ENCODE results near the gene IL1RL1. TPM values are rescaled to one million over a fixed set of nuclear protein-coding genes. Genes with fewer than 3 reads are reported as not detected.
"Not testable (repeated sequence)": the region's sequence is repeated elsewhere in the genome, so short reads cannot be mapped to it uniquely, and the experiment has no call there.

Gene IL1RL1
- total RNA-seq, 1 experiment from 2014 or later: not detected

- no peak for DNase-seq (ENCODE audit: low spot score)
These were observed 19.9 kb upstream of the IL1RL1 start for GRCh38 chr2:102291319-102292075.

DNA sequence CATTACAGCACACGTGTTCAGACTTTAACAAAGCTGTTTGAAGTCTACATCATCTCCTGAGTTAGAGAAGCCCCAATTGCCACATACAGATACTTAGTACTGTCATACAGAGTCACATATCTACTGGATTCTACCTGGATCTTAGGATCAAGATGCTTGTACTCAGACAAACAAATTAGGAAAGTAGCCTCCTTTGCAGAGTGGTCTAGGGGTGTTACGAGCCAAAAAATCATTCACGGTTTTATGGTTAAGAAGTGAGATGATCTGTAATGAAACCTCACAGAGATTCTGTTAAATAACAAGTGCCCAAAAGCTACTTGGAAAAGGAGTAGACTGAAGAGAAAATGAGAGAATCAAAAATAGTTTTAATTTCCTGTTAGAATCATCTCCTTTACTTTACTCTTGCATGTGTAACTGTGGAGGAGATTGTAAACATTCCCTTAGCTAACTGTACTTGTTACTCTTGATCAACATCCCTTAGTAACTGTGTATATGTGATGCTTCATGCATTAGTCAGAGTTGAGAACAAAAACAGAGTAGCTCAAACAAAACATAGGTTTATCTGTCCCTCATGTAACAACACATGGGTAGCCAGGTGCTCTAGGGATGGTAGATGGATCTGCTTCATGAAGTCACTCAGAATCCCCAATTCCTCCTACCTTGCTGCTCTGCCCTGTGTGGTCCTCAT lies 16.4 kb upstream of the IL1RL1 start:
- DNase-seq (ENCODE audit: low spot score): no peak

DNA sequence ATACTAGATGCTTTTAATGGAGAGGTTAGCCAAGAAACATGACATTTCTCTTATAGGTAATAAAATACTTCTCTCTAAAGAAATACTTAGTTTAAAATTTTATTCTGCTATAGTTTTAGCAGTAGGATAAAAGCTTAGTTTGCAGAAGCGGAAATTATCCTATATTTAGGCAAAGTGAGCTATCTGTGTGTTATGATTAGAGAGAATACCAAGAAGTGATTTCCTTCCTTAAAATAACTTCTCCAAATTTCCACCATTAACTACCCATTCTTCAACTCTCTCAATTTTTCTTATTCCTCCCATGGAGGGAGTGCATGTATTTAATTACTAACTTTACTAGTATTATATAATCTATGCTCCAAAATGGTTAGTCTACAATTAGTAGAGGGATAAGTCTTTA lies 15.8 kb upstream of the IL1RL1 start:
- DNase-seq (ENCODE audit: low spot score): no peak

DNA sequence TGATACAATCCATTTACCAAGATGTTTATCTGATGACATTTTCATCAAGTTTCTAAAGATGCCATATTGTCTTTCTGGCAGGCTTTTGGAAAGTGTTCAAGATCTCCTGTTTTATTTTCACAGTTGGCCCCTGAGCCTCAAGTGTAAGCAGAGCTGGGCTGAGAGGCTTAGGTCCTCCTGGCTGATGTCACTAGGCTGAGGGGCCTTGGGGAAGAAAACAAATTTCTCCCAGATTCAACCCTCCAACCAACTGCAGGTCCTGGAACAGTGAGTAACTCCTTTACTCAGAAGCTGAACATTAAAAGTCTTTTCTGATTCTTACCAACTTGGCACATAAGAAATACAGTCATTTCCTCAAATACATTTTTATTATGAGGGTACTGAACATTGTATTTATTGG lies 14.9 kb upstream of the IL1RL1 start:
- DNase-seq (ENCODE audit: low spot score): no peak

- DNase-seq (ENCODE audit: low spot score): no peak
These were observed 13.5 kb upstream of the IL1RL1 start for GRCh38 chr2:102297891-102298290.

DNA sequence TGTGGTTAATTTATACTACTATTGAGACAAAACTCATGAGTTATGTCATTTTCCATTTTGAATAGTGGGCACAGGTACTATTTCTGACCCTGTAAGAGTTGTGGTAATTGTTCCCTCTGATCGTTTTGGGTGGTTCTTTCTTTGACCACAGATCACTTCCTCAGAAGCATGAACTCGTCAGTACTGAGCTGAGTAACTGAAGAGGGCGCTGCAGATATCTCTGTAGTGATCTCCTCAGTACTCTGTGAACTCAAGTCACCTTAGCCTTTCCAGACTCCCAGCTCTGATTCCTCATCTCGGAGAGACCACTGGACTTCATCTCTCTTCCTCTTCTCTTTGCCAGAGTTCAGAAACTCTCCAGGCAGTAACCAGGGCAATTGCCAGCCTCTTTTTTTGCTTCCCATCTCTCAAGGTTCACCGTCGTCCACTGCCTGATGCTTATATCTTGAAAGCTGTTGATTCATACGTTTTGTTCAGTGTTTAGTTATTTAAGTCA lies 9.4 kb upstream of the IL1RL1 start:
- peak; percentile 41 for DNase-seq (ENCODE audit: low spot score)

GRCh38 chr2:102302458-102302857 lies 8.9 kb upstream of the IL1RL1 start:
- DNase-seq (ENCODE audit: low spot score): no peak

GRCh38 chr2:102303589-102303988 lies 7.8 kb upstream of the IL1RL1 start:
- no peak for DNase-seq (ENCODE audit: low spot score)

DNA sequence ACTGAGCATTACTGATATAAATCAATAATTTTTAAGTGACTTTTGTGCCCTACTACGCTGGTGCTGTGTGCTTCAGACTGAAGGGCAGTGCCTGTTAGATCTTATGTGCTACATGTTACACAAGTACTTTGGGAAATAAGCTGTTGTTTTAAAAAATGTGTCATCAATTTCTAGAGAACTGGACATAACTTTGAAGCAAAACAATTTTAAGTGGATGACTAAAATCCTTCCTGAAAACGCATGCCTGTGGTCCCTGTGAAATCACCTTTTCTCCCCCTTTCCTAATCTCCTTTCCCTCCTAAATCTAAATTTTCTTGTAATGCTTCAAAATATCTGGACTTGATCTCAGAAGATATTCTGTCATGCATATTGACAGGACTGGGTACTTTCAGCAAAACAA lies 7.1 kb upstream of the IL1RL1 start:
- no peak for DNase-seq (ENCODE audit: low spot score)

DNA sequence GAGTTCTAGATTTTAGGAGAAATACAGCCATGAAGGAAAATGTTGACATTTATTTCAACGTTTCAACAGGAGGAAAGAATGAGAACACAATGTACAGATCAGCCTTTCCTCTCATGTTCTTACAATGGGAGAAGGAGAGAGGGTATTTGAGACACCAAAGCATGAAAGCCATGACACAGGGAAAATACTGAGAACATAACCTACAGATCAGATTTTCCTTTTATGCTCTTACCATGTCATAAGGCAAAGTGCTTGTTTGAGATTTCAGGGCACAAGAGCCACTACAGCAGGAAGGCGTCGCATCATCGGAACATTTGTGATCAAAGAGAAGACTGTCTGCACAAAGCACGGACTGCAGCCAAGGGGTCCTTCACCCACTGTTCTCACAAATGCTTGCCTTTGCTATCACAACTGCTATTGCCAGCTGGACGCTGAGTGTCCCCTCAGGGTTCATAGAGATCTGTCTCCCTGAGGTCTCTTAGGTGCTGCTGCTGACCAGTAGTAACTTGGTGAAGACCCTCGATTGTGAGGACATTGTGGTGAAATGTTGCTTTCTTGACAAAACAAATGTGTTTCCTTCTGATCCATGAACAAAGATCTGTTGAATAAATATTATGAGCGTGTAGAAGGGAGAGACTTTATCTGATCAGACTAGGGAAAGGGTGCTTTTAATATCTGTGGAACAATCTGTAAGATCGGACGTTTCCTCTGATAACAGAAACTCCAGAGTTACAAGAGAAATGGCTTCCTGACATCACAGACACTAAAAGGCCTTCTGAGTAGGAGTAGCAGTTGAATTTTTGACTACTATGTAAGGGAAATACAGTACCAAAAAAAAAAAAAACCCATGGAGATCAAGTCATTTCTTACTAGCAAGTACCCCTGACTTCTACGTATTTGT lies 6.4 kb upstream of the IL1RL1 start:
- DNase-seq (ENCODE audit: low spot score): no peak

DNA sequence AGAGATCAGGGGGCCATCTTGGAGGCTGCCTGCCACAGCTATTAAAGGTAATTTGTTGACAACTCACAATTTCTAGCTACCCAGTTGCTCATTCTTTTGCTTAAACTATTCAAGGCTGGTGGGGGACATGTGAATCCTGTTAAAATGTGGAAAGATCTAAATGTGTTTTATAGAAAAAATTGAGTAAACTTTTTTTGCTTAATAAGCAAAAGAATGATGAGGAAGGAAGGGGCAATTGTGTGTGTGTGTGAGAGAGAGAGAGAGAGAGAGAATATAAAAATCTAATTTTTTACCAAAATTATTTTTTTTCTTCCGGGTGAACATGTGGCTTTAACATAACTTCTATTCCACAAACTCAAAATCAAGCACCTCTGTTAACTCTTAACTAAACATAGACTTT lies 5.2 kb upstream of the IL1RL1 start:
- no peak for DNase-seq (ENCODE audit: low spot score)

DNA sequence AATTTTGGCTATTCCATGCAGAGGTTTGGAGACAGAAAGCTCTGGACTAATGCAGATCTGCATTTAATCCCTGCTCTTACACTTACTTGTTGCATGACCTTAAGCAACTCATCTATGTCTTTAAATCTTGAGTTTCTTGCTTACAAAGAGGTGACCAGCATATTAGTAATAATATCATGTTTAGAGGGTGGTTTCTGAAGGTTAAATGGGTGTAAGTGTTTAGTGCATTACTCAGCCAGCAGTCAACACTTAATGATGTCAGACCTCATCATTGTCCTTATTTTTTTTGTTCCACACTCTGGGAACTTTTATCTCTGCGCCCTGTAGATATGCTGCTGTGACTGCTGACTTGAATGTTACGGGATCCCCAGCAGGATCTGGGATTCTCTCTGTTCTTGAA lies 1.7 kb downstream of the IL1RL1 start:
- no peak for DNase-seq (ENCODE audit: low spot score)

GRCh38 chr2:102313471-102313870 lies 2.1 kb downstream of the IL1RL1 start:
- no peak for DNase-seq (ENCODE audit: low spot score)

DNA sequence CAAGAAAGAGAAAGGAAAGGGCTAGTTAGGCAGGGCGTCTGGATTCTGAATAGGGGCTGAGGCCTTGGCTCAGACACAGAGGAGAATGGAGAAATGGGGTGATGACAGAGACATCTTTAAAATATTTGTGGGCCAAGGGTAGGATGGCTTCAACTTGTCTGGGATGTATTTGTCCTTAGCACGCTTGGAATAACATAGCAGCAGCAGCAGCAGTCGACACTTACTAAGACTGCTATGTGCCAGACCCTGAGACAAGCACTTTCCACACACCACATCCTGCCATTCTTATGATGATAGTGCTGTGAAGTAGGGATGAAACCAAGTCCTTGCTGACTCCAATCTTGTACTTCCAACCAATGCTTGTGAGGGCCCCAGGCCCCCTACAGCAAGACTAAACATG lies 2.6 kb downstream of the IL1RL1 start:
- no peak for DNase-seq (ENCODE audit: low spot score)

DNA sequence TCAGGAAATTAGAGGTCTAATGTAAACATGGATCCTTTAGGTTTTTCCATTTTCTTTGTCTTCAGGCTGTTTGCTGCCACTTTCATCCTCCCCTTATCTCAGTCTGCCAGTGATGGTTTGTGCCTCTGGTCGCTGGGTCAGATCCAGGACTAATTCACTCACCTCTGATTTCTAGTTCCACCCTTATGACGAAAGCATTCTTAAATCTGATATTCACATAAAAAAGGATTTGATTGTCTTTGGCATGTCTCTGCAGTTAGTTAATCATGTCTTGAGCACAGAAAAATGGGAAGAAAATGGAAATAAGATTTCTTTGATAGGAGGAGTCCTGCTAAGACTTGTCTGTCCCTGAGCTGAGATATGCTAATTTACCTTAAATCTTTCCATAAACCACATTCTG lies 4.6 kb downstream of the IL1RL1 start:
- DNase-seq (ENCODE audit: low spot score): no peak

- peak; percentile 41 for DNase-seq (ENCODE audit: low spot score)
These were observed 6.4 kb downstream of the IL1RL1 start for GRCh38 chr2:102317715-102318114.

DNA sequence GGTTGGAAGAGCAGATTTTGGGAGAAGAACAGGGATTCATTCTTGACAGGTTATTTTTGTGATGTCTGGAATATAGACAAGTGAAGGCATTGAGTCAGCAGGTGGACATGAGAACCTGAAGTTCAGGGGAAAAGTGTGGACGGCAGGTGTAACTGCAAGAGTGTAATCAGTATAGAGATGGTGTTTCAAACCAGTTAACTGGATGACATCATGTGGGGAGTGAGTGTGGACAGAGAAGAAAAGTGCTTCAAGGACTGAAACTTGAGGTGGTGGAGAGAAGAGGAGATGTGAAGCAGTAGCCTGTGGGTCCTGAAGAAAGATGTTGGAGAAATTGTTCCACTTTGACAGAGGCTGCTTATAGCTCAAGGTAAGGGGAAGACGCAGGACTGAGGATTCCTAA lies 7.1 kb downstream of the IL1RL1 start:
- DNase-seq (ENCODE audit: low spot score): peak; percentile 19

- DNase-seq (ENCODE audit: low spot score): no peak
These were observed 10.8 kb downstream of the IL1RL1 start for GRCh38 chr2:102321941-102322719.

GRCh38 chr2:102324914-102325313 lies 13.6 kb downstream of the IL1RL1 start:
- DNase-seq (ENCODE audit: low spot score): not testable (repeated sequence)

DNA sequence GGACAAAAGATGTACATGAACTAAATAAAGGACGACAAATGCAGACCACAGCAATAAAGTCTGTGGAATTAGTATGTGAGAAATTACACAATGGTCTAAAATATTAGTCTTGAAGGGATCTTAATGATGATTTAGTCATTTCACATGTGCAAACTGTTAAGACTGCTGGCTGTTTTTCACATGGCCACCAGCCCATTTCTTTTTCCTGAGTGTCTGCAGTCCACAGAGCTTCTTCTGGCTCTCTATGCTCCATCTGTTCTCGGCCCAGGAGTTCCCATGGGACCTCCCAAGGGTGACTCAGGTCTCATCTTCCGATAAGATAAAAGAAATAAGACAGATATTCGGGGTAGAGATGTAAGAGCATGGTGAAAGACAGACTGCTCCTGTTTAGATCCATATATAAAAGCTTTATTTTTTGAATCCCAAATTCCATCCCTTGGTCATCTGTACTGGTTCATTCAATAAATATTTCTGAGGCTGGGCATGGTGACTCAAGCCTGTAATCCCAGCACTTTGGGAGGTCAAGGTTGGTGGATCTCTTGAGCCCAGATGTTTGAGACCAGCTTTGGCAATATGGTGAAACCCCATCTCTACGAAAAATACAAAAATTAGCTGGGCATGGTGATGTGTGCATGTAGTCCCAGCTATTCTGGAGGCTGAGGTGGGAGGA lies 20.1 kb downstream of the IL1RL1 start:
- no peak for DNase-seq (ENCODE audit: low spot score)

DNA sequence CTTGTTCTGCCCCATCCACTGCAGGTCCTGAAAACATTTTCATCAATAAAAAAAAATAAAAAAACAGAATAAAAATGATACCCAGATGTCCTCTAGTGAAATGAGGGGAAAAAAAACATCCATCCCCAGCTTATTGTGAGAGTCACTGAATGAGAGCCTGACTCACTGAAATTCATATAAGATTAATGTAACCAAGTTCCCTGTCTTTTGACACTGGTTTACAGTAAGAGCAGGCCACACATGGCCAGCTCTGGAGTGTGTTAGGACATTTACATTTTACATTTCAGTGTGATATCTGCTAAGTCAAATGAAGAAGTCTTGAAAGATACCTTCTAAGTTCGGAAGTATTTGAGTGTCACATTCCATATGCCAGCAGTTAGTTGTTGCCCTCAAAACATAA lies 23.1 kb downstream of the IL1RL1 start:
- DNase-seq (ENCODE audit: low spot score): no peak
